GM12878 (cell line): ENCODE measurements around the gene GBGT1. TPM values are rescaled to one million over a fixed set of nuclear protein-coding genes. Genes with fewer than 3 reads are reported as not detected.

Experiments
- ATAC-seq: fragments of 200-7000 bp; cut with Tn5 transposase; 3 replicates; pipeline ENCODE4 v1.9.1; 2020; ENCODE audit warnings: mild to moderate bottlenecking, moderate library complexity
- BruUV-seq: library from RNA; stranded (reverse); fragments of 400-500 nt; replicated peaks from 2 replicates; lab custom pipeline; 2021; lab: Mats Ljungman, UMichigan
- CTCF ChIA-PET: fragments of 300-600 bp; sonication (Branson Sonifier 250); formaldehyde crosslinking; extraction: SDS; loops from one replicate; lab custom pipeline; 2021; ENCODE audit warnings: inconsistent platforms; lab: Yijun Ruan, JAX
- POLR2A ChIA-PET: fragments of 350-600 bp; formaldehyde crosslinking; extraction: SDS; loops from one replicate; lab custom pipeline; 2021; ENCODE audit warnings: inconsistent platforms; lab: Charles Lee
- RAD21 ChIA-PET: fragments of 300-600 bp; sonication (Branson Sonifier 250); formaldehyde crosslinking; loops from one replicate; lab custom pipeline; 2023; ENCODE audit warnings: antibody characterized with exemption; ENCODE audit not compliant: unreplicated experiment; lab: Charles Lee
- SMC1A ChIA-PET: fragments of 300-600 bp; sonication (Branson Sonifier 250); formaldehyde crosslinking; loops from one replicate; lab custom pipeline; 2023; ENCODE audit not compliant: unreplicated experiment, uncharacterized antibody; lab: Charles Lee
- DNase-seq: peaks from one replicate; pipeline ENCODE4 v3.0.0-alpha.2; 2011; ENCODE audit warnings: low read depth, low spot score
- FAIRE-seq: peaks from 3 replicates; lab custom pipeline; 2011; peaks lifted over from hg19 to GRCh38; lab: Jason Lieb, UNC
- H2AFZ ChIP-seq: 2 replicates; pipeline ENCODE4 v1.6.0; 2011; ENCODE audit warnings: low read depth, low read length, control low read depth; ENCODE audit not compliant: control insufficient read depth
- H3K27ac ChIP-seq: 2 replicates; pipeline ENCODE4 v1.5.1; 2011; ENCODE audit warnings: control low read depth; ENCODE audit not compliant: control insufficient read depth, insufficient read depth
- H3K27me3 ChIP-seq, 2 experiments: replicated peaks in 1 of 2; 2 replicates each; pipeline versions ENCODE4 v1.6.0 to v1.6.1; 2011; ENCODE audit warnings: low read length in 1 of 2; ENCODE audit not compliant: control insufficient read depth in 2 of 2, insufficient read depth in 2 of 2
- H3K36me3 ChIP-seq, 2 experiments: 2 replicates each; pipeline ENCODE4 v1.5.1; 2011; ENCODE audit warnings: low read length in 1 of 2; ENCODE audit not compliant: control insufficient read depth in 2 of 2, insufficient read depth in 2 of 2
- H3K4me1 ChIP-seq: 2 replicates; pipeline ENCODE4 v1.6.1; 2011; ENCODE audit warnings: mild to moderate bottlenecking, low read length, moderate library complexity, mixed read lengths; ENCODE audit not compliant: control insufficient read depth, insufficient read depth
- H3K4me2 ChIP-seq: 2 replicates; pipeline ENCODE4 v1.6.0; 2011; ENCODE audit warnings: control low read depth; ENCODE audit not compliant: control insufficient read depth, insufficient read depth
- H3K4me3 ChIP-seq: fragments of 200-600 bp; sonication (generic); 2 replicates; pipeline ENCODE4 v1.5.1; 2016
- H3K79me2 ChIP-seq: 2 replicates; pipeline ENCODE4 v1.6.0; 2011; ENCODE audit warnings: low read length; ENCODE audit not compliant: control insufficient read depth, insufficient read depth
- H3K9ac ChIP-seq: 2 replicates; pipeline ENCODE4 v1.8.0; 2011; ENCODE audit warnings: low read length, control low read depth, mixed read lengths; ENCODE audit not compliant: control insufficient read depth, insufficient read depth
- H3K9me3 ChIP-seq: replicated peaks from 3 replicates; pipeline ENCODE4 v1.5.1; 2011; ENCODE audit warnings: mild to moderate bottlenecking, low read length; ENCODE audit not compliant: control insufficient read depth, insufficient read depth
- H4K20me1 ChIP-seq: 2 replicates; pipeline ENCODE4 v1.6.0; 2011; ENCODE audit not compliant: control insufficient read depth, insufficient read depth
- CBX5 ChIP-seq: sonication (generic); IDR thresholded peaks from 2 replicates; pipeline ENCODE4 v1.6.1; 2016; ENCODE audit warnings: low read depth, moderate library complexity, mild to moderate bottlenecking, inconsistent platforms
- EP300 ChIP-seq, 2 experiments: fragments of 150-350 bp in 1 of 2; IDR thresholded peaks; 2 replicates each; pipeline ENCODE4 v1.6.1; 2011 to 2012; ENCODE audit warnings: low read depth in 2 of 2, low read length in 2 of 2, borderline replicate concordance in 1 of 2, improper control_type of control experiment in 1 of 2, inconsistent platforms in 1 of 2; ENCODE audit not compliant: control insufficient read depth in 1 of 2
- EZH2 ChIP-seq: IDR thresholded peaks from 2 replicates; pipeline ENCODE4 v1.6.1; 2012; ENCODE audit warnings: low read depth, mild to moderate bottlenecking, control low read depth, inconsistent platforms, low read length, borderline replicate concordance; ENCODE audit not compliant: control insufficient read depth
- KDM1A ChIP-seq: fragments of 200-600 bp; sonication (generic); IDR thresholded peaks from 2 replicates; pipeline ENCODE4 v1.6.1; 2016; ENCODE audit warnings: borderline replicate concordance
- MEF2A ChIP-seq: IDR thresholded peaks from 2 replicates; pipeline ENCODE4 v1.6.1; 2011; ENCODE audit warnings: low read depth, mild to moderate bottlenecking, low read length, moderate library complexity; ENCODE audit not compliant: insufficient read depth
- MYB ChIP-seq: fragments of 150-350 bp; IDR thresholded peaks from 2 replicates; pipeline ENCODE4 v1.6.1; 2014; ENCODE audit warnings: mild to moderate bottlenecking, low read depth, low read length, borderline replicate concordance
- NR2C2 ChIP-seq: IDR thresholded peaks from 2 replicates; pipeline ENCODE4 v1.6.1; 2011; ENCODE audit warnings: borderline replicate concordance, low read depth; ENCODE audit not compliant: control insufficient read depth, insufficient read length
- RFX5 ChIP-seq: IDR thresholded peaks from 2 replicates; pipeline ENCODE4 v1.6.1; 2011; ENCODE audit warnings: low read depth, low read length, improper control_type of control experiment
- RUNX3 ChIP-seq: IDR thresholded peaks from 2 replicates; pipeline ENCODE4 v1.6.1; 2012; ENCODE audit warnings: low read length, inconsistent platforms
- SIX5 ChIP-seq: IDR thresholded peaks from 2 replicates; pipeline ENCODE4 v1.6.1; 2011; ENCODE audit warnings: mild to moderate bottlenecking, low read depth, low read length, moderate library complexity; ENCODE audit not compliant: severe bottlenecking
- SMARCA5 ChIP-seq: fragments of 450-650 bp; IDR thresholded peaks from 2 replicates; pipeline ENCODE4 v1.6.1; 2017; ENCODE audit warnings: mild to moderate bottlenecking
- SREBF1 ChIP-seq: IDR thresholded peaks from 2 replicates; pipeline ENCODE4 v1.6.1; 2012; ENCODE audit warnings: mild to moderate bottlenecking, low read length
- TCF3 ChIP-seq: IDR thresholded peaks from 2 replicates; pipeline ENCODE4 v1.6.1; 2012; ENCODE audit warnings: low read depth, mild to moderate bottlenecking, low read length, borderline replicate concordance; ENCODE audit not compliant: insufficient read depth
- TCF7 ChIP-seq: IDR thresholded peaks from 2 replicates; pipeline ENCODE4 v1.6.1; 2014; ENCODE audit warnings: antibody characterized with exemption, borderline replicate concordance
- WGBS: methylation state at CpG from one replicate; pipeline ENCODE4 v1.1.6; 2016; ENCODE audit warnings: low lambda C conversion rate; ENCODE audit not compliant: insufficient replicate concordance, insufficient coverage; ENCODE audit errors: missing lambda C conversion rate; 5-methylcytosine and 5-hydroxymethylcytosine counted together
- in situ Hi-C: fragments of 300-500 bp; cut with MboI; formaldehyde crosslinking; loops from 9 replicates; pipeline ENCODE4 v1.14.3; 2018; ENCODE audit warnings: mixed read lengths
- intact Hi-C: fragments of 100-400 bp; cut with micrococcal nuclease; formaldehyde crosslinking; loops from one replicate; pipeline ENCODE4 v1.14.2; 2022; ENCODE audit not compliant: unreplicated experiment
- polyA plus RNA-seq, 11 experiments: library from polyadenylated mRNA; depleted of rRNA in 4 of 11; unstranded in 6 of 11; stranded (reverse) in 5 of 11; fragments of >200 nt; fragmentation: Nextera tagmentation in 4 of 11; fragmentation: Illumina TruSeq in 1 of 11; extraction: Ambion mirVana in 4 of 11; extraction: Trizol in 1 of 11; gene quantifications; 1 replicate in 1 of 11; 2 replicates in 10 of 11; pipeline versions ENCODE4 v1.2.1 to v1.2.3, GENCODE V29; 2011 to 2016; ENCODE audit warnings: inconsistent platforms in 2 of 11, missing spikeins in 2 of 11, low read depth in 1 of 11
- total RNA-seq, 4 experiments: library from RNA; depleted of rRNA in 3 of 4; stranded (reverse); fragments of >200 nt in 3 of 4; fragmentation: Illumina TruSeq in 1 of 4; extraction: Trizol in 1 of 4; gene quantifications; 2 replicates each; pipeline versions ENCODE4 v1.2.1 to v1.2.3, GENCODE V29; 2013 to 2021
- TF ChIP-seq, protein P1 (sequence below): fragments of 450-650 bp; IDR thresholded peaks from 2 replicates; pipeline ENCODE4 v1.6.1; 2017; ENCODE audit warnings: borderline replicate concordance
- TF ChIP-seq, protein P2 (sequence below): fragments of 450-650 bp; IDR thresholded peaks from 2 replicates; pipeline ENCODE4 v1.6.1; 2017; ENCODE audit warnings: mild to moderate bottlenecking
- TF ChIP-seq, protein P3 (sequence below): fragments of 450-650 bp; IDR thresholded peaks from 2 replicates; pipeline ENCODE4 v1.6.1; 2016; ENCODE audit warnings: mild to moderate bottlenecking, moderate library complexity, borderline replicate concordance

The GBGT1 gene
- total and polyA plus RNA-seq, 10 of the 15 experiments (the other 5 are each of a cell fraction or from before 2014, with no cell fraction given), result 0.08 to 1.9 (median 0.49) TPM

DNA sequence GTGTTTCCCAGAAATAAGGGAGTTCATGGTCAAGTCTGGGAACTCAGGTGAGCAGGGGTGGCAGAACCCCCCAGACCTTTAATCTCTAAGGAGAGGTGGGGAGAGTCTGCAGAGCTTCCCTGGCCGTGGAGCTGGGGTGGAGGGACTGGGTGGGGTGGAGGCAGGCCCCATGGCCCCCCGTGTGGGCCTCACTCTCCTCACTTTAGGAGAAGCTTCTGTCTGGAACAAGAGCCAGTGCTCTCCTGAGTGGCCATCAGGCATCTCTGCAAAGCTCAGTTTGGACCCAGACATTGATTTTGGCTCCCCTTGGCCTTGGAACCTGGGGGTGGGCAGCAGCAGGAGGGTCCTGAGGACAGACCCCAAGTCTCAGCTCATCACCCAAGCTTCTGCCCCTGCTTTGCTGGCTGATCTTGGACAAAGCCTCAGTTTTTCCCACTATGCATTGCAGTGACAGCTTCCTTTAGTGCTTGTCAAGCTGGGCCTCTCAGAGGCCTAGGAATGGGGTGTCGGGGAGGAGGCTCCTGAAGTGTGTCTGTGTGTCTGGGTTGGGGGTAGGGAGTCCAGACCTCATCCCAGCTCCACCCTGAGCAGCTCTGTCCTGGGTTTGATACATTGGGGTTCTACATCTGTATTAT lies 3.5 kb upstream of the GBGT1 start:
- H3K27me3 ChIP-seq, result peaks cover 4 to 10% of the 10 kb centered on the region in 2 experiments
- no TSS peak for BruUV-seq
- no peaks in the 10 kb centered on the region for H3K79me2 ChIP-seq
- H3K36me3 ChIP-seq, result no peaks in the 10 kb centered on the region
- no peak for FAIRE-seq
- H4K20me1 ChIP-seq, result no peaks in the 10 kb centered on the region
- intact Hi-C loops, result no loop called here
- SMC1A ChIA-PET, result no interaction called here
- CTCF ChIA-PET, result interaction anchor here (1.7 to 2.3 kb wide), 2 partner anchors 13 to 19 kb away, joined by 6 to 10 read pairs; no protein-coding TSS in a partner anchor
- H3K4me2 ChIP-seq, result no peak overlapping the region
- no peak for DNase-seq
- POLR2A ChIA-PET, result no interaction called here
- H3K4me3 ChIP-seq, result no peak overlapping the region
- H2AFZ ChIP-seq, result no peak overlapping the region
- RAD21 ChIA-PET, result interaction anchor here (1.1 to 1.5 kb wide), 2 partner anchors 21 to 189 kb away, joined by 3 to 5 read pairs; partner anchors contain the start of genes SURF1 and SURF2
- H3K27ac ChIP-seq, result no peak overlapping the region
- peaks cover 3% of the 10 kb centered on the region for H3K4me1 ChIP-seq
- ATAC-seq, result no peak
- in situ Hi-C loops, result no loop called here
- H3K9me3 ChIP-seq, result no peaks in the 10 kb centered on the region
- WGBS, result 16% methylated on average over 3 of the region's 3 CpGs
- no peak overlapping the region for H3K9ac ChIP-seq
- TF ChIP-seq SIX5 (no peak), TCF7 (no peak), RUNX3 (no peak), KDM1A (no peak), MYB (no peak), NR2C2 (no peak), EP300 (IDR thresholded peaks at IDR 0.05; ENCODE audit: borderline replicate concordance in 1 of 2, control insufficient read depth in 1 of 2, low read depth in 2 of 2, low read length in 2 of 2) (no peak), CBX5 (no peak), EZH2 (no peak), SMARCA5 (no peak), MEF2A (no peak), RFX5 (no peak), SREBF1 (no peak), TCF3 (no peak)
- TF ChIP-seq, protein P1, sequence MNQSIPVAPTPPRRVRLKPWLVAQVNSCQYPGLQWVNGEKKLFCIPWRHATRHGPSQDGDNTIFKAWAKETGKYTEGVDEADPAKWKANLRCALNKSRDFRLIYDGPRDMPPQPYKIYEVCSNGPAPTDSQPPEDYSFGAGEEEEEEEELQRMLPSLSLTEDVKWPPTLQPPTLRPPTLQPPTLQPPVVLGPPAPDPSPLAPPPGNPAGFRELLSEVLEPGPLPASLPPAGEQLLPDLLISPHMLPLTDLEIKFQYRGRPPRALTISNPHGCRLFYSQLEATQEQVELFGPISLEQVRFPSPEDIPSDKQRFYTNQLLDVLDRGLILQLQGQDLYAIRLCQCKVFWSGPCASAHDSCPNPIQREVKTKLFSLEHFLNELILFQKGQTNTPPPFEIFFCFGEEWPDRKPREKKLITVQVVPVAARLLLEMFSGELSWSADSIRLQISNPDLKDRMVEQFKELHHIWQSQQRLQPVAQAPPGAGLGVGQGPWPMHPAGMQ, result no peak
- TF ChIP-seq, protein P2, sequence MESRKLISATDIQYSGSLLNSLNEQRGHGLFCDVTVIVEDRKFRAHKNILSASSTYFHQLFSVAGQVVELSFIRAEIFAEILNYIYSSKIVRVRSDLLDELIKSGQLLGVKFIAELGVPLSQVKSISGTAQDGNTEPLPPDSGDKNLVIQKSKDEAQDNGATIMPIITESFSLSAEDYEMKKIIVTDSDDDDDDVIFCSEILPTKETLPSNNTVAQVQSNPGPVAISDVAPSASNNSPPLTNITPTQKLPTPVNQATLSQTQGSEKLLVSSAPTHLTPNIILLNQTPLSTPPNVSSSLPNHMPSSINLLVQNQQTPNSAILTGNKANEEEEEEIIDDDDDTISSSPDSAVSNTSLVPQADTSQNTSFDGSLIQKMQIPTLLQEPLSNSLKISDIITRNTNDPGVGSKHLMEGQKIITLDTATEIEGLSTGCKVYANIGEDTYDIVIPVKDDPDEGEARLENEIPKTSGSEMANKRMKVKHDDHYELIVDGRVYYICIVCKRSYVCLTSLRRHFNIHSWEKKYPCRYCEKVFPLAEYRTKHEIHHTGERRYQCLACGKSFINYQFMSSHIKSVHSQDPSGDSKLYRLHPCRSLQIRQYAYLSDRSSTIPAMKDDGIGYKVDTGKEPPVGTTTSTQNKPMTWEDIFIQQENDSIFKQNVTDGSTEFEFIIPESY, result no peak
- TF ChIP-seq, protein P3, sequence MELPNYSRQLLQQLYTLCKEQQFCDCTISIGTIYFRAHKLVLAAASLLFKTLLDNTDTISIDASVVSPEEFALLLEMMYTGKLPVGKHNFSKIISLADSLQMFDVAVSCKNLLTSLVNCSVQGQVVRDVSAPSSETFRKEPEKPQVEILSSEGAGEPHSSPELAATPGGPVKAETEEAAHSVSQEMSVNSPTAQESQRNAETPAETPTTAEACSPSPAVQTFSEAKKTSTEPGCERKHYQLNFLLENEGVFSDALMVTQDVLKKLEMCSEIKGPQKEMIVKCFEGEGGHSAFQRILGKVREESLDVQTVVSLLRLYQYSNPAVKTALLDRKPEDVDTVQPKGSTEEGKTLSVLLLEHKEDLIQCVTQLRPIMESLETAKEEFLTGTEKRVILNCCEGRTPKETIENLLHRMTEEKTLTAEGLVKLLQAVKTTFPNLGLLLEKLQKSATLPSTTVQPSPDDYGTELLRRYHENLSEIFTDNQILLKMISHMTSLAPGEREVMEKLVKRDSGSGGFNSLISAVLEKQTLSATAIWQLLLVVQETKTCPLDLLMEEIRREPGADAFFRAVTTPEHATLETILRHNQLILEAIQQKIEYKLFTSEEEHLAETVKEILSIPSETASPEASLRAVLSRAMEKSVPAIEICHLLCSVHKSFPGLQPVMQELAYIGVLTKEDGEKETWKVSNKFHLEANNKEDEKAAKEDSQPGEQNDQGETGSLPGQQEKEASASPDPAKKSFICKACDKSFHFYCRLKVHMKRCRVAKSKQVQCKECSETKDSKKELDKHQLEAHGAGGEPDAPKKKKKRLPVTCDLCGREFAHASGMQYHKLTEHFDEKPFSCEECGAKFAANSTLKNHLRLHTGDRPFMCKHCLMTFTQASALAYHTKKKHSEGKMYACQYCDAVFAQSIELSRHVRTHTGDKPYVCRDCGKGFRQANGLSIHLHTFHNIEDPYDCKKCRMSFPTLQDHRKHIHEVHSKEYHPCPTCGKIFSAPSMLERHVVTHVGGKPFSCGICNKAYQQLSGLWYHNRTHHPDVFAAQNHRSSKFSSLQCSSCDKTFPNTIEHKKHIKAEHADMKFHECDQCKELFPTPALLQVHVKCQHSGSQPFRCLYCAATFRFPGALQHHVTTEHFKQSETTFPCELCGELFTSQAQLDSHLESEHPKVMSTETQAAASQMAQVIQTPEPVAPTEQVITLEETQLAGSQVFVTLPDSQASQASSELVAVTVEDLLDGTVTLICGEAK, result no peak
